22Rv1 (cell line): ENCODE results near the gene SPDYE1.

Experiments used
- ZFX ChIP-seq: fragments of 450-650 bp; IDR thresholded peaks from 2 replicates; pipeline ENCODE4 v1.6.1; 2017; ENCODE audit warnings: antibody characterized with exemption, borderline replicate concordance
- TF ChIP-seq, protein P1 (sequence below): fragments of 450-650 bp; IDR thresholded peaks from 2 replicates; pipeline ENCODE4 v1.5.1; 2017; ENCODE audit warnings: mild to moderate bottlenecking

DNA sequence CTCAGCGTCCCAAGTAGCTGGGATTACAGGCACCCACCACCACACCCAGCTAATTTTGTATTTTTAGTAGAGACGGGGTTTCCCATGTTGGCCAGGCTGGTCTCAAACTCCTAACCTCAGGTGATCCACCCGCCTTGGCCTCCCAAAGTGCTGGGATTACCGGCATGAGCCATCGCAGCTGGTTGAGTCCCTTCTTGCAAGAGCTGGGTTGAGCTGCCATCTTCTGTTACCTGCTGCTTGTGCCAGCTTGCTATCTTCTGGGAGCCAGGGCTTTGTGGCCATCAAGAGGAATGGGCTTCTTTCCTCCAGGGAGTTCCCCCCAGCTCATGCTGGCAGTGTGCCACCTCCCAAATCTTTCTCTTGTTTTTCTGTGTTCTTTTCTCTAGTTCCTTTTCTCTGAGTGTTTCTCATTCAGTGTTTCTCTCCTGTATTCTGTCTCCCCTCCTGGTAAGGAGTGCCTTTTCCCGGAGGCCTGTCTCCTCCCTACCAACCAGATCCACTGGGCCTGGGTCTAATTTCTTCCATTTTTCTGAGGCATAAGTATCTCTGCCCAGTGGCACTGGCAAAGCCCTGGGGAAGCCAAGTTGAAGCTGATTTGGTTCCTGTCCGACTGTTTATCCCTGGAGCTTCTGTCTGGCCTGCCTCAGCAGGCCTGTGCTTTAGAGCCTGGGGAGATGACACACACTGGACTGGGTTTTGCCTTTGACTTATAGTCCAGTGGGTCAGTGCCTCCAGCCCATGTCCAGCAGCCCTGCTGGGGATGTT is 50.5 kb downstream of the SPDYE1 start:
- TF ChIP-seq, protein P1, sequence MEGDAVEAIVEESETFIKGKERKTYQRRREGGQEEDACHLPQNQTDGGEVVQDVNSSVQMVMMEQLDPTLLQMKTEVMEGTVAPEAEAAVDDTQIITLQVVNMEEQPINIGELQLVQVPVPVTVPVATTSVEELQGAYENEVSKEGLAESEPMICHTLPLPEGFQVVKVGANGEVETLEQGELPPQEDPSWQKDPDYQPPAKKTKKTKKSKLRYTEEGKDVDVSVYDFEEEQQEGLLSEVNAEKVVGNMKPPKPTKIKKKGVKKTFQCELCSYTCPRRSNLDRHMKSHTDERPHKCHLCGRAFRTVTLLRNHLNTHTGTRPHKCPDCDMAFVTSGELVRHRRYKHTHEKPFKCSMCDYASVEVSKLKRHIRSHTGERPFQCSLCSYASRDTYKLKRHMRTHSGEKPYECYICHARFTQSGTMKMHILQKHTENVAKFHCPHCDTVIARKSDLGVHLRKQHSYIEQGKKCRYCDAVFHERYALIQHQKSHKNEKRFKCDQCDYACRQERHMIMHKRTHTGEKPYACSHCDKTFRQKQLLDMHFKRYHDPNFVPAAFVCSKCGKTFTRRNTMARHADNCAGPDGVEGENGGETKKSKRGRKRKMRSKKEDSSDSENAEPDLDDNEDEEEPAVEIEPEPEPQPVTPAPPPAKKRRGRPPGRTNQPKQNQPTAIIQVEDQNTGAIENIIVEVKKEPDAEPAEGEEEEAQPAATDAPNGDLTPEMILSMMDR: no peak
- no peak for TF ChIP-seq ZFX
